SK-N-DZ (cell line): ENCODE data around the gene SAXO1.
"Not testable (repeated sequence)": the region's sequence is repeated elsewhere in the genome, so short reads cannot be mapped to it uniquely, and the experiment has no call there.

ENCODE experiments used
- DNase-seq: peaks from one replicate; pipeline ENCODE4 v3.0.0-alpha.2; 2015; ENCODE audit warnings: low spot score

Gene SAXO1

GRCh38 chr9:19000133-19000532, 32.9 kb downstream of the SAXO1 start:
- no peak for DNase-seq

GRCh38 chr9:18999173-18999785, 33.7 kb downstream of the SAXO1 start:
- no peak for DNase-seq

- DNase-seq = no peak
These were observed 35.9 kb downstream of the SAXO1 start for GRCh38 chr9:18997151-18997550.

GRCh38 chr9:18996211-18996610, 36.8 kb downstream of the SAXO1 start:
- DNase-seq = no peak

GRCh38 chr9:18994263-18994916, 38.6 kb downstream of the SAXO1 start:
- no peak for DNase-seq

GRCh38 chr9:18991197-18991596, 41.8 kb downstream of the SAXO1 start:
- not testable (repeated sequence) for DNase-seq

GRCh38 chr9:18990494-18990893, 42.5 kb downstream of the SAXO1 start:
- no peak for DNase-seq

GRCh38 chr9:18989865-18990264, 43.1 kb downstream of the SAXO1 start:
- no peak for DNase-seq

- no peak for DNase-seq
These were observed 43.9 kb downstream of the SAXO1 start for GRCh38 chr9:18989097-18989496.

- DNase-seq = no peak
These were observed 45.0 kb downstream of the SAXO1 start for GRCh38 chr9:18988003-18988402.

- DNase-seq = no peak
These were observed 47.0 kb downstream of the SAXO1 start for GRCh38 chr9:18985996-18986395.

GRCh38 chr9:18985464-18985951, 47.5 kb downstream of the SAXO1 start:
- no peak for DNase-seq

GRCh38 chr9:18982262-18982620, 50.8 kb downstream of the SAXO1 start:
- no peak for DNase-seq

- no peak for DNase-seq
These were observed 51.3 kb downstream of the SAXO1 start for GRCh38 chr9:18981476-18982261.

GRCh38 chr9:18980189-18980588, 52.8 kb downstream of the SAXO1 start:
- no peak for DNase-seq

GRCh38 chr9:18979367-18979766, 53.6 kb downstream of the SAXO1 start:
- DNase-seq = no peak

GRCh38 chr9:18978188-18978587, 54.8 kb downstream of the SAXO1 start:
- no peak for DNase-seq

GRCh38 chr9:18976709-18977531, 56.1 kb downstream of the SAXO1 start:
- peak; percentile 7 for DNase-seq

GRCh38 chr9:18976221-18976708, 56.7 kb downstream of the SAXO1 start:
- DNase-seq = no peak

GRCh38 chr9:18973348-18973747, 59.7 kb downstream of the SAXO1 start:
- DNase-seq = no peak

- no peak for DNase-seq
These were observed 60.3 kb downstream of the SAXO1 start for GRCh38 chr9:18972675-18973074.

GRCh38 chr9:18971909-18972308, 61.1 kb downstream of the SAXO1 start:
- DNase-seq = no peak
